SK-N-SH (cell line): ENCODE data around the gene EHBP1L1. TPM values are rescaled to one million over a fixed set of nuclear protein-coding genes. Genes with fewer than 3 reads are reported as not detected.

ENCODE experiments used
- CTCF ChIA-PET: fragments of 300-600, 350-600 bp; formaldehyde crosslinking; extraction: SDS; loops from one replicate; lab custom pipeline; 2021; lab: Yijun Ruan, JAX
- POLR2A ChIA-PET: fragments of 350-600 bp; sonication (Branson Sonifier 250); formaldehyde crosslinking; extraction: SDS; loops from one replicate; lab custom pipeline; 2020; ENCODE audit warnings: antibody characterized with exemption, inconsistent platforms; lab: Yijun Ruan, JAX
- DNase-seq: peaks from one replicate; pipeline ENCODE4 v3.0.0; 2012
- H2AFZ ChIP-seq: fragments of 200-600 bp; sonication (generic); 2 replicates; pipeline ENCODE4 v1.8.1; 2016; ENCODE audit warnings: antibody characterized with exemption, mild to moderate bottlenecking, low read depth
- H3F3A ChIP-seq: fragments of 200-600 bp; sonication (generic); replicated peaks from 2 replicates; pipeline ENCODE3; 2016; ENCODE audit warnings: antibody characterized with exemption, mild to moderate bottlenecking; ENCODE audit not compliant: insufficient read depth
- H3K27ac ChIP-seq, 2 experiments: fragments of 200-500 bp in 1 of 2; fragments of 200-600 bp in 1 of 2; sonication (Bioruptor generic) in 1 of 2; sonication (generic), shearing (Covaris generic) in 1 of 2; 2 replicates each; pipeline versions ENCODE4 v1.5.1 to v1.6.1; 2014 to 2016; ENCODE audit warnings: low read depth in 2 of 2, inconsistent platforms in 1 of 2, low read length in 1 of 2, mild to moderate bottlenecking in 1 of 2, mixed read lengths in 1 of 2
- H3K27me3 ChIP-seq: fragments of 200-600 bp; sonication (generic), shearing (Covaris generic); 2 replicates; pipeline ENCODE4 v1.6.1; 2016; ENCODE audit warnings: mixed run types; ENCODE audit not compliant: insufficient read depth
- H3K36me3 ChIP-seq, 2 experiments: fragments of 200-500 bp in 1 of 2; fragments of 200-600 bp in 1 of 2; sonication (Bioruptor generic) in 1 of 2; sonication (generic) in 1 of 2; replicated peaks in 1 of 2; 2 replicates each; pipeline versions ENCODE3 to v1.5.1; 2014 to 2016; ENCODE audit warnings: low read length in 1 of 2, mild to moderate bottlenecking in 1 of 2; ENCODE audit not compliant: insufficient read depth in 2 of 2, control insufficient read depth in 1 of 2
- H3K4me1 ChIP-seq, 2 experiments: fragments of 200-500 bp in 1 of 2; fragments of 200-600 bp in 1 of 2; sonication (Bioruptor generic) in 1 of 2; sonication (generic), shearing (Covaris generic) in 1 of 2; 2 replicates each; pipeline versions ENCODE4 v1.5.1 to v1.6.1; 2014 to 2016; ENCODE audit warnings: low read depth in 1 of 2, low read length in 1 of 2, mixed run types in 1 of 2; ENCODE audit not compliant: insufficient read depth in 2 of 2, control insufficient read depth in 1 of 2
- H3K4me2 ChIP-seq: fragments of 200-600 bp; sonication (generic), shearing (Covaris generic); 2 replicates; pipeline ENCODE4 v1.6.1; 2017; ENCODE audit warnings: mixed run types
- H3K4me3 ChIP-seq, 2 experiments: fragments of 200-500 bp in 1 of 2; fragments of 200-600 bp in 1 of 2; sonication (Bioruptor generic) in 1 of 2; sonication (generic), shearing (Covaris generic) in 1 of 2; 2 replicates each; pipeline versions ENCODE4 v1.5.1 to v1.8.1; 2014 to 2016; ENCODE audit warnings: low read depth in 2 of 2, inconsistent platforms in 1 of 2, low read length in 1 of 2, mild to moderate bottlenecking in 1 of 2, mixed read lengths in 1 of 2, moderate library complexity in 1 of 2
- H3K79me2 ChIP-seq: fragments of 200-600 bp; sonication (generic); 2 replicates; pipeline ENCODE4 v1.8.1; 2017; ENCODE audit warnings: mild to moderate bottlenecking; ENCODE audit not compliant: insufficient read depth
- H3K9ac ChIP-seq: fragments of 200-600 bp; sonication (generic); 2 replicates; pipeline ENCODE4 v1.6.1; 2017; ENCODE audit warnings: mixed run types
- H3K9me2 ChIP-seq: fragments of 200-600 bp; sonication (generic); 2 replicates; pipeline ENCODE4 v1.6.1; 2017; ENCODE audit warnings: mixed run types
- H3K9me3 ChIP-seq: fragments of 200-600 bp; sonication (generic); 2 replicates; pipeline ENCODE4 v1.6.1; 2017; ENCODE audit warnings: mixed run types, mild to moderate bottlenecking, moderate library complexity
- H4K20me1 ChIP-seq: fragments of 200-600 bp; sonication (generic); 2 replicates; pipeline ENCODE4 v1.6.1; 2017; ENCODE audit warnings: mild to moderate bottlenecking, mixed run types; ENCODE audit not compliant: insufficient read depth
- ELF1 ChIP-seq: IDR thresholded peaks from 2 replicates; pipeline ENCODE4 v1.4.0; 2012
- FOXM1 ChIP-seq: IDR thresholded peaks from 2 replicates; pipeline ENCODE4 v1.4.0; 2012; ENCODE audit warnings: low read depth, mild to moderate bottlenecking
- JUND ChIP-seq: IDR thresholded peaks from 2 replicates; pipeline ENCODE4 v1.4.0; 2012
- NFIC ChIP-seq: IDR thresholded peaks from 2 replicates; pipeline ENCODE4 v1.4.0; 2012; ENCODE audit warnings: borderline replicate concordance
- POLR2AphosphoS5 ChIP-seq: IDR thresholded peaks from 2 replicates; pipeline ENCODE4 v1.6.1; 2012; ENCODE audit warnings: low read depth, low read length
- RCOR1 ChIP-seq: fragments of 150-350 bp; IDR thresholded peaks from 2 replicates; pipeline ENCODE4 v1.6.1; 2017; ENCODE audit warnings: antibody characterized with exemption, low read length
- SIN3A ChIP-seq: IDR thresholded peaks from 2 replicates; pipeline ENCODE4 v1.6.1; 2012; ENCODE audit warnings: low read depth, mild to moderate bottlenecking, low read length, moderate library complexity, borderline replicate concordance
- TCF12 ChIP-seq: IDR thresholded peaks from 2 replicates; pipeline ENCODE4 v1.4.0; 2012
- WGBS: methylation state at CpG from one replicate; pipeline ENCODE4 v1.1.6; 2017; ENCODE audit warnings: low lambda C conversion rate; 5-methylcytosine and 5-hydroxymethylcytosine counted together
- polyA plus RNA-seq, 3 experiments: library from polyadenylated mRNA; depleted of rRNA; stranded (reverse); fragments of >200 nt; gene quantifications; 2 replicates each; pipeline ENCODE4 v1.2.3, GENCODE V29; 2012
- TF ChIP-seq, protein P1 (sequence below): IDR thresholded peaks from 2 replicates; pipeline ENCODE4 v1.4.0; 2012; ENCODE audit warnings: low read depth
- TF ChIP-seq, protein P2 (sequence below): IDR thresholded peaks from 2 replicates; pipeline ENCODE4 v1.4.0; 2012; ENCODE audit warnings: low read depth, borderline replicate concordance
- TF ChIP-seq, protein P3 (sequence below): IDR thresholded peaks from 2 replicates; pipeline ENCODE4; 2012

EHBP1L1 gene
- polyA plus RNA-seq, 1 of the 3 experiments (the other 2 are of a cell fraction): 48.7 TPM

GRCh38 chr11:65547446-65548125 is 28.3 kb upstream of the EHBP1L1 start:
- WGBS: 97% methylated on average over 44 of the region's 52 CpGs
- H3K9ac ChIP-seq: no peak overlapping the region
- H4K20me1 ChIP-seq: 0 out of 2 replicates have a peak, but pooled peaks cover 7% of the 10 kb centered on the region
- no peaks in the 10 kb centered on the region for H3K27me3 ChIP-seq
- peaks cover 0 to 4% of the 10 kb centered on the region in 2 experiments; a peak in 1 of 4 replicates for H3K4me1 ChIP-seq
- H3K9me3 ChIP-seq: no peaks in the 10 kb centered on the region
- CTCF ChIA-PET: interaction anchor here (0.8 to 13.1 kb wide), 4 partner anchors 6 to 39 kb away, joined by 3 to 295 read pairs (median 46); partner anchors contain the start of genes EHBP1L1, FAM89B and ZNRD2
- no peak for TF ChIP-seq TCF12
- no peak for TF ChIP-seq NFIC
- TF ChIP-seq RCOR1: no peak
- TF ChIP-seq, protein P1, sequence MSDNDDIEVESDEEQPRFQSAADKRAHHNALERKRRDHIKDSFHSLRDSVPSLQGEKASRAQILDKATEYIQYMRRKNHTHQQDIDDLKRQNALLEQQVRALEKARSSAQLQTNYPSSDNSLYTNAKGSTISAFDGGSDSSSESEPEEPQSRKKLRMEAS: no peak
- TF ChIP-seq POLR2AphosphoS5: no peak
- TF ChIP-seq JUND: no peak
- no peak for TF ChIP-seq ELF1
- TF ChIP-seq, protein P2, sequence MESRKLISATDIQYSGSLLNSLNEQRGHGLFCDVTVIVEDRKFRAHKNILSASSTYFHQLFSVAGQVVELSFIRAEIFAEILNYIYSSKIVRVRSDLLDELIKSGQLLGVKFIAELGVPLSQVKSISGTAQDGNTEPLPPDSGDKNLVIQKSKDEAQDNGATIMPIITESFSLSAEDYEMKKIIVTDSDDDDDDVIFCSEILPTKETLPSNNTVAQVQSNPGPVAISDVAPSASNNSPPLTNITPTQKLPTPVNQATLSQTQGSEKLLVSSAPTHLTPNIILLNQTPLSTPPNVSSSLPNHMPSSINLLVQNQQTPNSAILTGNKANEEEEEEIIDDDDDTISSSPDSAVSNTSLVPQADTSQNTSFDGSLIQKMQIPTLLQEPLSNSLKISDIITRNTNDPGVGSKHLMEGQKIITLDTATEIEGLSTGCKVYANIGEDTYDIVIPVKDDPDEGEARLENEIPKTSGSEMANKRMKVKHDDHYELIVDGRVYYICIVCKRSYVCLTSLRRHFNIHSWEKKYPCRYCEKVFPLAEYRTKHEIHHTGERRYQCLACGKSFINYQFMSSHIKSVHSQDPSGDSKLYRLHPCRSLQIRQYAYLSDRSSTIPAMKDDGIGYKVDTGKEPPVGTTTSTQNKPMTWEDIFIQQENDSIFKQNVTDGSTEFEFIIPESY: no peak
- TF ChIP-seq FOXM1: no peak
- TF ChIP-seq, protein P3, sequence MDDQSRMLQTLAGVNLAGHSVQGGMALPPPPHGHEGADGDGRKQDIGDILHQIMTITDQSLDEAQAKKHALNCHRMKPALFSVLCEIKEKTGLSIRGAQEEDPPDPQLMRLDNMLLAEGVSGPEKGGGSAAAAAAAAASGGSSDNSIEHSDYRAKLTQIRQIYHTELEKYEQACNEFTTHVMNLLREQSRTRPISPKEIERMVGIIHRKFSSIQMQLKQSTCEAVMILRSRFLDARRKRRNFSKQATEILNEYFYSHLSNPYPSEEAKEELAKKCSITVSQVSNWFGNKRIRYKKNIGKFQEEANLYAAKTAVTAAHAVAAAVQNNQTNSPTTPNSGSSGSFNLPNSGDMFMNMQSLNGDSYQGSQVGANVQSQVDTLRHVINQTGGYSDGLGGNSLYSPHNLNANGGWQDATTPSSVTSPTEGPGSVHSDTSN: no peak
- peaks cover 2% of the 10 kb centered on the region for H3F3A ChIP-seq
- H3K79me2 ChIP-seq: peaks cover 12% of the 10 kb centered on the region; the same call in 1 of the 2 replicates
- no peak overlapping the region for H3K27ac ChIP-seq
- no peak overlapping the region for H3K4me3 ChIP-seq
- H3K9me2 ChIP-seq: no peaks in the 10 kb centered on the region
- POLR2A ChIA-PET: no interaction called here
- H2AFZ ChIP-seq: no peak overlapping the region
- H3K4me2 ChIP-seq: no peak overlapping the region
- DNase-seq: no peak
- peaks cover 27 to 57% of the 10 kb centered on the region in 2 experiments for H3K36me3 ChIP-seq

GRCh38 chr11:65548395-65548794 is 27.5 kb upstream of the EHBP1L1 start:
- ChIA-PET CTCF (interaction anchor here (1.2 to 6.4 kb wide), 4 partner anchors 7 to 25 kb away, joined by 3 to 88 read pairs (median 4); partner anchors contain the start of gene ZNRD2), POLR2A (interaction anchor here (0.6 kb wide), 1 partner anchor 254 kb away, joined by 3 read pairs; no protein-coding TSS in a partner anchor)
- Histone ChIP-seq H3K4me2 (no peak overlapping the region), H3K27me3 (no peaks in the 10 kb centered on the region), H3K27ac (no peak overlapping the region), H2AFZ (no peak overlapping the region), H3K4me1 (peaks cover 0 to 4% of the 10 kb centered on the region in 2 experiments; a peak in 1 of 4 replicates), H3K9me2 (no peaks in the 10 kb centered on the region), H3K79me2 (peaks cover 12% of the 10 kb centered on the region; the same call in 1 of the 2 replicates), H3F3A (no peaks in the 10 kb centered on the region), H3K9ac (no peak overlapping the region)
- DNase-seq: no peak
- no peak for TF ChIP-seq SIN3A
- TF ChIP-seq, all 33 proteins: peak for 0
- H3K4me3 ChIP-seq: no peak overlapping the region
- WGBS: 92% methylated on average over 3 of the region's 3 CpGs
- H3K9me3 ChIP-seq: no peaks in the 10 kb centered on the region
- H4K20me1 ChIP-seq: 0 out of 2 replicates have a peak, but pooled peaks cover 7% of the 10 kb centered on the region
- H3K36me3 ChIP-seq: peaks cover 29 to 57% of the 10 kb centered on the region in 2 experiments
